Stimulated activated CD4-positive, alpha-beta T cell treated with anti-CD3 and anti-CD28 coated beads, TNF-alpha, amount 100 ng/mL, for 24 hours (primary cell): ENCODE measurements around the gene BMAL2.

Source experiments
- DNase-seq, 3 experiments: peaks; one replicate each; pipeline ENCODE4 v3.0.0-alpha.2; 2020; ENCODE audit warnings: low read depth in 3 of 3

BMAL2 gene

GRCh38 chr12:27319848-27320247 is 12.8 kb upstream of the BMAL2 start:
- DNase-seq = no peak

DNA sequence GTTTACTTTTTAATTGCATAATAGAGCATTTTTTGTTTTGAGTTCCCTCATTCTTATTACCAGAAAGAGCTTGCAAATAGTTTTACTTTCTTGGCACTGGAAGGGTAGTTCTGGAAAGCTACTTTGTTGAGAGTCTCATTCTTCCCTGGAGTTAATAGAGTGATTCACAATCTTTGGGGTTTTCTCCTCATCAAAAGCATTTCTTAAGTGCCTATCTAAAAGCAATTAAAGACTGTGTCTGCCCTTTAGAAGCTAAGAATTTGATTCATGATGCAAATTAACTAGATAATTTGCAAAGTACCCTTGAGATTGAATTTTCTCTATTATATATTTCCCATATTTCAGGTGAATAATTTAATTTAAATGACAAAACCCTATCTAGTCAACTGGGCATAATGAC is 8.1 kb upstream of the BMAL2 start:
- DNase-seq = no peak

GRCh38 chr12:27330846-27331245 is 1.8 kb upstream of the BMAL2 start:
- DNase-seq = no peak

DNA sequence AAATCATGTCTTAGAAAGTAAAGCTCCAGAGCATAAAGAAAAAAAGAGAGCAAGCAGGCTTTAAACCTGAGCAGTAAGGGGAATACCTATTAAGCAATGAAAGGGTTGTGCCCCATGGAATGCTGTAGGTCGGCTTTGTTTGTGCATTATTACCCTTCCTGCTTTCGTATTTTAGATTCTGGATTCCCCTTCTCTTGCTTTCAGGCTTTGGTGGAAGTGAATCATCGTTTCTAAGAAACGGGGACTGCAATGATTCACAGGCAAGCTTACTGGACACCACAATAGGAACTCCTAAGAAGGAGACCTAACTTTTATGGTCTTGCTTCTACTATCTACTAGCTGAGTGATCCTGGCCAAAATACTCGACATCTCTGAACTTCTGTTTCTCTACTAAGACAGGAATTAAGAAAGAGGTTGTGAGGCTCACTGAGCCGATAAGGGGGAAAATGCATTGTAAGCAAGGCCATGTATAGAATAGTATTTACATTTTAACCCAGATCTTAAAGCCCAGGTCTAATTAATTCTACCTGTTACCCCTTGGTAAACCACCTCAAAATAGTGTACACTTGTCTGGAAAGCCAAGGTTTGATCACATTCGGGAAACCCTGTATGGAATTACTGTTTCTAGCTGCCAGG is 1.2 kb upstream of the BMAL2 start:
- peak in 1 of 3 experiments; percentile 25 for DNase-seq

GRCh38 chr12:27331927-27332324 is 710 bp upstream of the BMAL2 start:
- no peak for DNase-seq

- no peak for DNase-seq
Measured at GRCh38 chr12:27332407-27332713, 276 bp upstream of the BMAL2 start.

- peak in 1 of 3 experiments; percentile 35 for DNase-seq
Measured at GRCh38 chr12:27333403-27334009, 870 bp downstream of the BMAL2 start.

DNA sequence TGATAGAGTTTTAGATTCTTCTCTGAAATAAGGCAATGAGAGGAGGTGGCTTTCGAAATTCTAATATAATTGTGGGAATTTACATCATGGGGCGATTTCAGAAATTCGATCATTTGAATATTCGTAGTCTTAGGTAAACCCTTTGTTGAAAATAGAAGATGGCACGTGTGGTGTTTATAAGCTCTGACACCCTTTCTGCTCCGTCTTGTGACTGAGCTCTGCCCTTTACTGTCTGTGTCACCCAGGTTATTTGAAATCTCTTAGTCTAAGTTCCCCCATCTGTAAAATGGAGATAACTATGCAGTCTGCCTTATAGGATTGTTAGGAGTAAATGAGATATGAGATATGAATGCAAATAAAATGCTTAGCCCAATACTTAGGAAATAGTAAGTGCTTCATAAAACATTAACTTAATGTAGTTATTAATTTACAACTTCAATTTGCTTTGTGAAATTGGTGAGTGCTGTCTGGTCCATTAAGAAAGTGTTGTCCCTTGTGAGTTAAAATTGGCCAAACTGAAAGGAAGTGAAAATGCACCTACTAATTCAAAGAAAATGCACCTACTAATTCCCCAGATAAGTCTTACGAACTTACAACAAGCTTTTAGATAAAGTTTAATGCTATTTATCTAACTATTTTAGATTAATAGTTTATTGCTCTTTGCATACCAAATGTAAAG is 1.5 kb downstream of the BMAL2 start:
- no peak for DNase-seq

- no peak for DNase-seq
Measured at GRCh38 chr12:27334721-27335082, 2.1 kb downstream of the BMAL2 start.

- DNase-seq = no peak
Measured at GRCh38 chr12:27335364-27336281, 3.0 kb downstream of the BMAL2 start.

- DNase-seq = no peak
Measured at GRCh38 chr12:27336282-27336653, 3.6 kb downstream of the BMAL2 start.

DNA sequence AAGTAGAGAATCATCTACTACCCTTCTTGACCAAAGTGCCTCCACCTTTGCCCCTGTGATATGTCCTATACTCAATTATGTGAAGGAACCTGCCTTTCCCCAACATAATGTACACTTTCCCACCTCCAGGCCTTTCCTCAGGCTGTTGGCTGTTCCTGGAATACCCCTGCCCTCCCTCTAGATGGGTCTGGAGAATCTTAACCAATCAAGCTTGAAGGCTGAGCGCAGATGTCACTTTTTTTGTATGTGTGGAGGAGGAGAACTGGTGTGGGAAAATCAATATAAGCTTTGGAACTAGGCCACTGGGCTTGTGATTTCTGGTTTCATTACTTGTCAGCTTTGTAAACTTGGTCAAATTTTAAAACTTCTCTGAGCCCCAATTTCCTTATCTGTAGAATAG is 4.7 kb downstream of the BMAL2 start:
- no peak for DNase-seq

GRCh38 chr12:27338473-27338872 is 5.8 kb downstream of the BMAL2 start:
- no peak for DNase-seq

DNA sequence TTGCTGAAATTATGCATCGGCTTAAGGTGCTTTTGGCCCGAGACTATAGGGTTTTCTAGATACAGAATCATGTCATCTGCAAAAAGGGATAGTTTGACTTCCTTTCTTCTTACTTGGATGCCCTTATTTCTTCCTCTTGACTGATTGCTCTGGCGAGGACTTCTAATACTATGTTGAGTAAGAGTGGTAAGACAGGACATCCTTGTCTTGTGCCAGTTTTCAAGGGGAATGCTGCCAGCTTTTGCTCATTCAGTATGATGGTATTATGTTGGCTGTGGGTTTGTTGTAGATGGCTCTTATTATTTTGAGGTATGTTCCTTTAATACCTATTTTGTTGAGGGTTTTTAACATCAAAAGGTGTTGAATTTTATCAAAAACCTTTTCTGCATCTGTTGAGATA is 8.3 kb downstream of the BMAL2 start:
- no peak for DNase-seq

DNA sequence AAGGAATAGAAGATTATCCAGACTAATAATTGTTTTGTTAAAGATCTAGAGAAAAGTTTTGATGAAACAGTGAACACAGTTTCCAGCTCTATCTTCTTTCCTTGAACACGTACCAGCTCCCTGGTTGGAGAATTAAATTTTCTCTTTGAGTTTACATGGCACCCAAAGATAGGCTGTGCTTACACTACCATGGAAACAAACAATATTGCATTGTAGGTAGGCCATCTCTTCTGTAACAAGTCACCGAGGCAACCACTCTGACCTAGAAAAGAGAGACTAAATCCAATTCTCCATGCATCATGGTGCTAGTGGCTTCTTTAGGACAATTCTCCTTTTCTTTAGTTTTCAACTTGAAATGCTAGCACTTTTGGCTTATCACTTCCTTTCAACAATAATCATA is 9.9 kb downstream of the BMAL2 start:
- no peak for DNase-seq

- DNase-seq = no peak
Measured at GRCh38 chr12:27343255-27344000, 10.8 kb downstream of the BMAL2 start.

GRCh38 chr12:27344246-27344645 is 11.6 kb downstream of the BMAL2 start:
- DNase-seq = no peak

DNA sequence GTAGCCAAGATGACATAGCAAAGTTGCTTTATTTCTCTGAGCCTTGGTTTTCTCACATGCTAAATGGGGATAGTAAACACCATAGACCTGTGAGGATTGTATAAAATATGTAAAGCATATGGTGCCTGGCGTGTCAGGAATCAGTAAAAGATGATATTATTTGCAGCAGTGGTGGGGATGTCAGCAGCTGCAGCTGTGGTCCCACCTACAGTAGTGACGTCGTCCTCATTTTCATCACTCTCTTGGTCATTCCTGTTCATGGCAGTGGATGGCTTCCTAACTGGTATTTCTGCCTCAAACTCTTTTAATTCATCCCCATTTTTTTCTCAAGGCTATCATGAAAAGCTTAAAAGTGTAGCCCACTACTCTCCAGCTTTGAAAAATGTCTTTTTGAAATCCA is 12.1 kb downstream of the BMAL2 start:
- DNase-seq = no peak

GRCh38 chr12:27345376-27345775 is 12.7 kb downstream of the BMAL2 start:
- DNase-seq = no peak

- no peak for DNase-seq
Measured at GRCh38 chr12:27347779-27348178, 15.1 kb downstream of the BMAL2 start.

- no peak for DNase-seq
Measured at GRCh38 chr12:27351476-27351875, 18.8 kb downstream of the BMAL2 start.

GRCh38 chr12:27355486-27355885 is 22.9 kb downstream of the BMAL2 start:
- no peak for DNase-seq
